Thyroid gland (tissue), 4 donors: ENCODE results near the gene ZNF789.

Experiments used
- POLR2A ChIP-seq, 2 donors: fragments of 450-650 bp; IDR thresholded peaks; one replicate each; pipeline ENCODE4 v1.6.1; 2017; ENCODE audit warnings: antibody characterized with exemption in 2 of 2, mild to moderate bottlenecking in 2 of 2, moderate library complexity in 1 of 2
- TF ChIP-seq, protein P1 (sequence below), 6 experiments: fragments of 200-600 bp in 3 of 6; fragments of 450-650 bp in 3 of 6; sonication (generic) in 3 of 6; IDR thresholded peaks; one replicate each; pipeline ENCODE4 v1.5.1; 2016 to 2019; ENCODE audit warnings: antibody characterized with exemption in 6 of 6, mild to moderate bottlenecking in 2 of 6, inconsistent platforms in 1 of 6, moderate library complexity in 1 of 6

DNA sequence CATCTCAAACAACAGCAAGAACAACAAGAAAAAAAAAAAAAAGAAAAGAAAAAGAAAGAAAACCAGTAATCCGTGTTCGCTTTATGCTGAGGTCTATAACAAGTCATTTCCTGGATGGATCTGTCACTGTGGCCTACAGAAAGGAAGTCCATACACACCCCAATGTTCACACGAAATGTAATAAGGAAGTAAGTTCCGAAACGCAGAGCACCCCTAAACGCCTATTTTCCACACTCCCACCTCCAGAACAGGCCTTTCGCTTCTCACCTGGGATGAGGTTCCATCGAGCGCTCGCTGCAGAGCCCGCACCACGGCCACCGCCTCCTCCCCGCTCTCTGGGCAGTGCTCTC lies 26.7 kb downstream of the ZNF789 start:
- TF ChIP-seq, protein P1, sequence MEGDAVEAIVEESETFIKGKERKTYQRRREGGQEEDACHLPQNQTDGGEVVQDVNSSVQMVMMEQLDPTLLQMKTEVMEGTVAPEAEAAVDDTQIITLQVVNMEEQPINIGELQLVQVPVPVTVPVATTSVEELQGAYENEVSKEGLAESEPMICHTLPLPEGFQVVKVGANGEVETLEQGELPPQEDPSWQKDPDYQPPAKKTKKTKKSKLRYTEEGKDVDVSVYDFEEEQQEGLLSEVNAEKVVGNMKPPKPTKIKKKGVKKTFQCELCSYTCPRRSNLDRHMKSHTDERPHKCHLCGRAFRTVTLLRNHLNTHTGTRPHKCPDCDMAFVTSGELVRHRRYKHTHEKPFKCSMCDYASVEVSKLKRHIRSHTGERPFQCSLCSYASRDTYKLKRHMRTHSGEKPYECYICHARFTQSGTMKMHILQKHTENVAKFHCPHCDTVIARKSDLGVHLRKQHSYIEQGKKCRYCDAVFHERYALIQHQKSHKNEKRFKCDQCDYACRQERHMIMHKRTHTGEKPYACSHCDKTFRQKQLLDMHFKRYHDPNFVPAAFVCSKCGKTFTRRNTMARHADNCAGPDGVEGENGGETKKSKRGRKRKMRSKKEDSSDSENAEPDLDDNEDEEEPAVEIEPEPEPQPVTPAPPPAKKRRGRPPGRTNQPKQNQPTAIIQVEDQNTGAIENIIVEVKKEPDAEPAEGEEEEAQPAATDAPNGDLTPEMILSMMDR (IDR thresholded peaks at IDR 0.05), result no peak
- TF ChIP-seq POLR2A (IDR thresholded peaks at IDR 0.05), result no peak
